NK-92 (cell line): ENCODE results near the gene BLID.

Source experiments
- DNase-seq: peaks from one replicate; lab custom pipeline; 2025; ENCODE audit not compliant: unreplicated experiment; lab: John Stamatoyannopoulos, UW

BLID gene

GRCh38 chr11:122085264-122085663 lies 30.8 kb downstream of the BLID start:
- no peak for DNase-seq

GRCh38 chr11:122082205-122082604 lies 33.8 kb downstream of the BLID start:
- no peak for DNase-seq

DNA sequence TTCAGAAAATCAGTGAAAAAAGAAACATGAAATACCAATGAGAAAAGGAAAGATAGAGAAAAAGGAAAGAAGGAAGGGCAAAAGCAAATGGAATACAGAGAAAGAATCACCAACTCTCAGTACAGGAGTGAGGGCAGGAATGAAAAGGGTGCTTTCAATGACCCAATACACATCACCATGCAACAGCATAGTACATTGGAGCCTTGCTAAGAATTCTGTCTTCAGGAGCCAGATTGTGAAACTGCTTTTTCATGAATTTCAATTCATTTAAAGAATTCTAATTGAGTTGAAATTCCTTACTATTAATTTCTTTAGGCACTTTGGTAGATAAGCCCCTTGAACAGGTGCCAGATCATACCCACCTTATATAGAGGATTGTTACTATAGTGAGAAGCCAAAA lies 34.9 kb downstream of the BLID start:
- DNase-seq = no peak

DNA sequence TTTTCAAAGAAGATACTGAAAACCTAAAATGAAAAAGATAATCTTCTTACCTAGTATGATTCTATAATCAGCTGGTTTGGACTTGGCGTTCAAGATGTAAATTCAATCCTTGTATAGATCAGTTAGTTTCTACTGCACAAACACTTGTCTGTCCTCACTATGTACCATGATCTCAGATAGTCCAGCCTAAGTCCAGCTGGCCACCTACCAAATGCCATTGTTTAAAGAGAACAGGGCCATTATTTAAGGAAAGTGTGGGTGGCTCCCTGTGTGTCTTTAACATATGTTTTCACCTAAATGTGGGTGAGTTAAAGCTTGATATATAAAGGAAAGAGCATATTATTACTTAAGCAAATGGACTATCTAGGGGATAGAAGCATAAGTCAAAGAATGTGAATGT lies 38.6 kb downstream of the BLID start:
- DNase-seq = no peak

DNA sequence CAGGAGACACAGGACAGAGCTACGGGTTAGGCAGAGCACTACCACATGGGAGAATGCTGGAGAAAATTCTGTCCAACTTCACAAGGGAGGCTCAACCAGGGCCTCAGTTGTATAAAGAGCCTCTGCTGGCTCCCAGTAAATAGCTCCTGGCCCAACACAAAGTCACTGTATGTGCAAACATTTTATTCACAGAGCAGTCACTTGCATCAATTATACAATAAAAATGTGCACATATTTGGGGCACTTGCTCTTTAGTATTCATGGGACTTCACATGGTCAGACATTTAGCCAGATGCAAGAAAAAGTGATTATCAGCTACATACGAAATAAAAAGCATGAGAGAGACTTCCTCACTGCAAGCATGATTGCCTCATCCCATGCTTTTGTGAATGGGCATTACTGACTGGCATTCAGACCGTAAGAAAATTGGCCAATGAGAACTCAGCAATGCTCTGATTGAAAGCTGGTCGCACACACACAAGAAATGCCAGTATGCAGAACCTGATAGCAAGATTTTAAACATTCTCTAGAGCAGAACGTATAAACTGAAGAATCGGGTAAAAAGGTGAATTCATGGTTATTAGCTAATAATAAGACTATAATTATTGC lies 39.4 kb downstream of the BLID start:
- no peak for DNase-seq

GRCh38 chr11:122075016-122075415 lies 41.0 kb downstream of the BLID start:
- DNase-seq = no peak

- DNase-seq = no peak
Observed at GRCh38 chr11:122074022-122074421, 42.0 kb downstream of the BLID start.

GRCh38 chr11:122071709-122072202 lies 44.3 kb downstream of the BLID start:
- DNase-seq = no peak

DNA sequence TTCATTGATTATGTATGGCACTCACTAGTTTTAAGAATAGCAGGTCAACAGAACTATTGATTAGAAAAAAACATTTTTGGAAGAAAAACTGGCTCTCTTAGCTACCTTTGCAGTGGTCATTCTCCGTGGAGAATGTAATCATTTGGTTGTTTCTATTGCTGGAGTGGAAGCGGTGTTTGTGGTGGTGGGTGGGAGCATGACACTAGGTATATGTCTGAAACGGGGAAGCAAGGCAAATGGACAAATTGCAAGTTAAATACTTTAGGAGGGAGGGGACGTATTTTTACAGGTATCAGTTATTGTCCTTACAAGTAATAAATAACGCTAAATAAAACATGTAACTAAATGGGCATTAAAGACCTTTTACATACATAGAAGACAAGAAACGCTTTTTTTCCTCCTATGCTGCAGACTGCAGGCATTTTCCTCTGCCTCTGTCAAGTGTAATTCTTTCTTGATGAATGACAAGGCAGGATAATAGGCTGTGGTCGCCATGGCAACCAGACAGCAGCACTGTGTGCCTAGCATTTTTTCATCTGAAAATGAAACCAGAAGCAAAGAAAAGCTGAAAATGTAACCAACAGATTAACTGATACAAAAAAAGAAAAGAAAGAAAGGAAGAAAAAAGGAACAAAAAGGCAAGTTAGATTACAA lies 46.2 kb downstream of the BLID start:
- DNase-seq = no peak

- DNase-seq = no peak
Observed at GRCh38 chr11:122068837-122069236, 47.2 kb downstream of the BLID start.

GRCh38 chr11:122068141-122068540 lies 47.9 kb downstream of the BLID start:
- no peak for DNase-seq
